ENCODE data around the gene ERG. TPM values are rescaled to one million over a fixed set of nuclear protein-coding genes. Genes with fewer than 3 reads are reported as not detected.

Gene ERG
- total and polyA plus RNA-seq, 9 donors = 13.5 to 20.7 (median 16.8) TPM

DNA sequence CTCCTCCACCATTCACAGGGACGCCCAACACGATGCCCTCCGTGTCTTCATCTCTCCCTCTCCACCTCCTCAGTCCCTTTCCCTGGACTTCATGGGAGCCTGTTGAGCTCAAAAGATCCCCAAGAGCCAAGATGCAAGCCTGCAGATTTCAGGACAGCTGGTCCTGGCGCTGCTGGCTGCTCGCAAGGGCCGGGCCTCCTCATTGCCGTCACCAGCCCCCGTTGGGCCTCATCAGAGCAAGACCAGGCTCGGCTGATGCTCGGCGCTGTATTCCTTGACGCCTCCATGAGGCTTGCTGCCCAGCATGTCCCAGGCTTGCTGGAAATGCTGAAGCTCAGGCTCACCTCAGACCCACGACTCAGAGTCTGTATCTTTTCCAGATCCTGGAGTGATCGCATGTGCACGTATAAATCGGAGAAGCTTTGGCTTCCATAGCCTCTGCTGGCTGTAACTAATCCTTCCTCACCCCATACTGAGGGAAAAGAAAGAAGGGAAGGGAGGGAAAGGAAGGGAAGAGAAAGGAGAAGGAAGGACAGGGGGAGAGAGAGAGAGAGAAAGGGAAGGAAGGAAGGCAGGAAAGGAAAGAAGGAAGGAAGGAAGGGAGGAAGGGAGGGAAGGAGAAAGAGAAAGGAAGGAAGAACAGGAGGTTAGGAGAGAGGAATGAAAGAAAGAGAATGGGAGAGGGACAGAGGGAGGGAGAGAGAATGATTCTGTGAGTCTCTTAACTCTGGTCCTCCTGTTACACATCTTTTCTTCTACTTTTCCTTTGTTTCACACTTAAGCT lies 146.9 kb downstream of the ERG start:
- H3K9me3 ChIP-seq (replicated peaks; ENCODE audit: control insufficient read depth, low read depth, low read length) = no peaks in the 10 kb centered on the region
- peak; percentile 38 for DNase-seq
- 48% methylated on average over 15 of the region's 16 CpGs for WGBS (ENCODE audit: insufficient coverage)
- H3K27ac ChIP-seq (ENCODE audit: low read length) = no peak overlapping the region
- H3K4me3 ChIP-seq (ENCODE audit: low read length) = no peak overlapping the region
- peaks cover 2% of the 10 kb centered on the region for H3K27me3 ChIP-seq (ENCODE audit: control insufficient read depth, insufficient read depth, low read length)
- peaks cover 28% of the 10 kb centered on the region for H3K4me1 ChIP-seq (ENCODE audit: control insufficient read depth, insufficient read depth, low read length)
- no peaks in the 10 kb centered on the region for H3K36me3 ChIP-seq (ENCODE audit: control insufficient read depth, insufficient read depth, low read length)

DNA sequence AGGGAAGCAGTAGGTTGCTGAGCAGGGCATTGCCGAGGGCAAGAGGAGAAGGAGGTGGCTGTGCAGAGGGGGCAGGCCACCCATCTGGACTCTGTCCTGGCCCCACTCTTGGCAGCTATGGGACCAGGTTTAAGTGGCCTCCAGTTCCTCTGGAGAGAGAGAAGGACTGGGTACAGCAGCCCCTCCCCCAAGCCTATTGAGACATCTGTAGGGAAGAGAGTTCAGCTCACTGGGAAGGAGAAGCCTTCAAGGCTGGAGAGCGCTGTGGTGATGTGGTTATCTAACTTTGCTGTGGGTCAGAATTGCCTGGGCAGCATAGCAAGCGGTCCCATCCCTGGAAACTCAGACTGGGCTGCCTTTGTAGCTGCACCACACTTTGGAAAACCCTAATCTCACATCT lies 147.6 kb downstream of the ERG start:
- Histone ChIP-seq H3K4me1 (ENCODE audit: control insufficient read depth, insufficient read depth, low read length) (peaks cover 26% of the 10 kb centered on the region), H3K27ac (ENCODE audit: low read length) (no peak overlapping the region), H3K36me3 (ENCODE audit: control insufficient read depth, insufficient read depth, low read length) (no peaks in the 10 kb centered on the region), H3K4me3 (ENCODE audit: low read length) (no peak overlapping the region), H3K27me3 (ENCODE audit: control insufficient read depth, insufficient read depth, low read length) (peaks cover 2% of the 10 kb centered on the region), H3K9me3 (replicated peaks; ENCODE audit: control insufficient read depth, low read depth, low read length) (no peaks in the 10 kb centered on the region)
- DNase-seq = no peak
- WGBS (ENCODE audit: insufficient coverage) = 92% methylated on average over 2 of the region's 3 CpGs

DNA sequence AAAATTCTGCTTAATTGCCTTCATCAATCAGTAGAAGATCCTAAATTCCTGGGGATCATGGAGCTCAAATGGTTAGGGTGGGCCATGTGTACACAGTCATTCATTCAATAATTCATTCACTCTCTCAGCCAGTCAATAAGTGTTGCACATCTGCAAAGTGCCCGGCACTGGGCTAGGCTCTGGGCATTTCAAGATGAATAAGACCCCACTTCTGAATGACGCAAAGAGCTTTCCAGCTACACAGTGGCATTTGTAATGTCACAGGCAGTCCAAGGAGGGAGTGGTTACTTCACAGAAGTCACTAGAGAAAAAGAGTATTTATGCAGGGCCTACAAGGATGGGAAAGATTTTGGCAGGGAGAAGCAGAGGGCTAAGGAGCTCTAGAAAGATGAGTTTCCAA lies 148.3 kb downstream of the ERG start:
- H3K4me3 ChIP-seq (ENCODE audit: low read length) = no peak overlapping the region
- H3K27ac ChIP-seq (ENCODE audit: low read length) = no peak overlapping the region
- H3K4me1 ChIP-seq (ENCODE audit: control insufficient read depth, insufficient read depth, low read length) = peaks cover 26% of the 10 kb centered on the region
- no peaks in the 10 kb centered on the region for H3K36me3 ChIP-seq (ENCODE audit: control insufficient read depth, insufficient read depth, low read length)
- 85% methylated on average over 2 of the region's 2 CpGs for WGBS (ENCODE audit: insufficient coverage)
- no peak for DNase-seq
- H3K9me3 ChIP-seq (replicated peaks; ENCODE audit: control insufficient read depth, low read depth, low read length) = no peaks in the 10 kb centered on the region
- H3K27me3 ChIP-seq (ENCODE audit: control insufficient read depth, insufficient read depth, low read length) = peaks cover 2% of the 10 kb centered on the region

DNA sequence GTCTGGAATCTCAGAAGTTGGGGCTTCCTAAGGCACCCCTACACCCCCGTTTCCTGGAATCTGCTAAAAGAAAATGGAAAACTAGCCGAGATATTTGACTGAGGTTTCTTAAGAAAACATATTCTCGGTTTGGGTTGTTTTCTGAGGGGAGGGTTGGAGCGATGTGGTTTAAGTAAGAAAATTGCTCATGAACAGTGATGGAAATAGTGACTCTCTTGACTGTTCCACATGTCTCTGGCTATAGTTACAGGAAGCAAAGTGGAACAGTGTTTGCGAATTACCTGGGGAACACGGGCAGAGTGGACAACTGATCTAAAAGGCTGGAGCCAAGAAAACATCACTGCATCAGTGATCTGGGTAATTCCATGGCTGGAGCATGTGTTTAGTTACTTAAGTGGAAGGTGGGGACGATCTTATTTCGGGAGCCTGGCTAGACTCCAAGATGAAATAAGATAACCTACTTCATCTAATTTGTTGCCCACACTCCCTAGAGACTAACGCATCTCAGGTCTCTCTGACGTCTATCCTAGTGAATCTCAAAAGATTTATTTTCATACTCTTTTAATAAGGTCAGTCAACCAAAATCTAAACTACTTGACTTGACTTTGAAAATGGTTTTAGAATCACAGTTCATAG lies 149.0 kb downstream of the ERG start:
- no peaks in the 10 kb centered on the region for H3K9me3 ChIP-seq (replicated peaks; ENCODE audit: control insufficient read depth, low read depth, low read length)
- H3K36me3 ChIP-seq (ENCODE audit: control insufficient read depth, insufficient read depth, low read length) = no peaks in the 10 kb centered on the region
- 22% methylated on average over 4 of the region's 10 CpGs for whole genome bisulfite sequencing (ENCODE audit: insufficient coverage)
- peak overlapping the region; percentile 42 for H3K27ac ChIP-seq (ENCODE audit: low read length)
- peak; percentile 77 for DNase-seq
- peaks cover 26% of the 10 kb centered on the region for H3K4me1 ChIP-seq (ENCODE audit: control insufficient read depth, insufficient read depth, low read length)
- H3K27me3 ChIP-seq (ENCODE audit: control insufficient read depth, insufficient read depth, low read length) = peaks cover 1% of the 10 kb centered on the region
- H3K4me3 ChIP-seq (ENCODE audit: low read length) = no peak overlapping the region

DNA sequence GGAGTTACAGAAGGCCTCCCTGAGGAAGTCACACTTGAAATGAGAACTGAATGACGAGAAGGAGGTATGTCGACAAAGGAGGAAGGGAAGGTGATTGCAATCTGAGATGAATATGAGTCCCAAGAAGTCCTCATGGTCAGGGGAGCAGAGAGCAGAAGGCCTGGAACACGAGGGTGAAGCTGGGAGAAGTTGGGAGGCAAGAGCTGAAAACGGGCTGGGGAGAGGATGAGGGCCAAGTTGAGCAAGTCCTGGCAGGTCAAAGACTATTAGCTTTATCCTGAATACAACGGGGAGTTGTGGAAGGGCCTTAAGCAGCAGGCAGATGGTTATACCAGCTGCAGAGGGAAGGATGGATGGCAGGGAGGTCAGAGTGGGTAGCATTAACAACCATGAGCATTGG lies 152.0 kb downstream of the ERG start:
- no peak overlapping the region for H3K27ac ChIP-seq (ENCODE audit: low read length)

DNA sequence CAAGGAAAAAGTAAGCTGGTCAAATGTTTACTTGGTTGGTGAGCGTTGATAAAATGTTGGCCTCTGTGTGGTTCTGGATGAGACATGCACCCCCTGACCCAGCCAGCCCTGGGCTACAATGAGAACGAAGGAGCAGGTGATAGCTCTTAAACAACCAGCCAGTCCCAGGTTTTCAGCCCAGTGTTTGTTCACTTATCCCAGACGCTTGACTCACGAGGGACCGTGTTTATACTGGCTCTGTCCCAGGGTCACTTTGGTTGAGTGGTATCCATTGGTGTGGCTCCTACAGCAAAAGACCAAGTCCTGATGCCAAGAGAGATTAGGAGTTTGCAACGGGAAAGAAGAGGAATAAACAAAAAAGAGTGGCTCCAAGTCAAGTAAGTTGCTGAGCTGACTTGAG lies 154.6 kb downstream of the ERG start:
- Histone ChIP-seq H3K27me3 (ENCODE audit: control insufficient read depth, insufficient read depth, low read length) (no peaks in the 10 kb centered on the region), H3K36me3 (ENCODE audit: control insufficient read depth, insufficient read depth, low read length) (no peaks in the 10 kb centered on the region), H3K4me1 (ENCODE audit: control insufficient read depth, insufficient read depth, low read length) (no peaks in the 10 kb centered on the region), H3K4me3 (ENCODE audit: low read length) (no peak overlapping the region), H3K9me3 (replicated peaks; ENCODE audit: control insufficient read depth, low read depth, low read length) (no peaks in the 10 kb centered on the region), H3K27ac (ENCODE audit: low read length) (no peak overlapping the region)
- 70% methylated on average over 6 of the region's 6 CpGs for WGBS (ENCODE audit: insufficient coverage)
- DNase-seq = no peak

More for the DNA sequence above, 152.0 kb downstream of the ERG start:
- Histone ChIP-seq H3K9me3 (replicated peaks; ENCODE audit: control insufficient read depth, low read depth, low read length) (no peaks in the 10 kb centered on the region), H3K36me3 (ENCODE audit: control insufficient read depth, insufficient read depth, low read length) (no peaks in the 10 kb centered on the region), H3K4me1 (ENCODE audit: control insufficient read depth, insufficient read depth, low read length) (peaks cover 20% of the 10 kb centered on the region), H3K4me3 (ENCODE audit: low read length) (no peak overlapping the region), H3K27me3 (ENCODE audit: control insufficient read depth, insufficient read depth, low read length) (no peaks in the 10 kb centered on the region)
- DNase-seq = no peak
- WGBS (ENCODE audit: insufficient coverage) = 33% methylated on average over 5 of the region's 5 CpGs

DNA sequence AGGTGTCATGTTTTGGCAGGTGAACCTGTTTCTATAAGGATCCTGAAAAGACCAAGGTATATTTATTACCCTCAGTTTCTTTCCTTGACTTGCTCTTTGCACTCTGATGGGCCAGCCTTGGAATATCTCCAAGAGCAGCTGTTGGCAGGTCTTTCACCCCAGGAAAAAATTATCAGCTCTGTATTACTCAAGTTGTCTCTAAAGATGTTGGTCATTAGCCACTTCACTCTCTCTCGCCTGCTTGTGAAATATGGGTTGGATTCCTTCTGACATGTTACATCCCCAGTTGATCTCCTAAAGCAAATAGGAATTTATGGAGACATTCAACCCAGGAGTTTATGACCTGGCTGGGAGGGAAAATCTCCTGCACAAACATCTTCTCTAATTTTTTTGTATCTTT lies 155.5 kb downstream of the ERG start:
- H3K27ac ChIP-seq (ENCODE audit: low read length) = no peak overlapping the region
- no peaks in the 10 kb centered on the region for H3K9me3 ChIP-seq (replicated peaks; ENCODE audit: control insufficient read depth, low read depth, low read length)
- no CpG with 5 or more reads among the region's 1 CpG for WGBS (ENCODE audit: insufficient coverage)
- DNase-seq = no peak
- H3K4me1 ChIP-seq (ENCODE audit: control insufficient read depth, insufficient read depth, low read length) = no peaks in the 10 kb centered on the region
- H3K36me3 ChIP-seq (ENCODE audit: control insufficient read depth, insufficient read depth, low read length) = no peaks in the 10 kb centered on the region
- peaks cover 2% of the 10 kb centered on the region for H3K27me3 ChIP-seq (ENCODE audit: control insufficient read depth, insufficient read depth, low read length)
- no peak overlapping the region for H3K4me3 ChIP-seq (ENCODE audit: low read length)

DNA sequence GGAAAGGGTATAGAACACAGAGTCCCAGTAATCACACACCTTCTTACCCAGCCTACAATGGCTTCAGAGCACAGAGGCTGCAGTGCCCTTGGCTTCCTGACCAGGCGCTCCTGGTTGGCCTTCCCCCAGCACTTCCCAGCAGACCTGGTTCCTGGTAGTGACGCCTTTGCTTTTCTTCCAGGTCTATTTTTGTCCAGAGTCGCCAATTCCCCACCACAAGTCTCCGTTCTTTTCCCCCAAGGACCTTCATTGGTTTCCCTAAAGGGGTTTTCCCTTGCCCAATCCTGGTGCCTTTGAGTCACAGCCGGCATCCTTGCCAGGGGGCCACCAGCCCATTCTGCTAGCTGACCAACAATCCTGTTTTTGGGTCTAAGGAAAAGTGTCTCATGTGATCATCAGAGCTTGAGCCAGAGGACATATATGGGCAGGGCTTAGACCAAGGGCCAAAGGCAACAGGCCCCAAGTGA lies 156.7 kb downstream of the ERG start:
- no peak for DNase-seq
- H3K9me3 ChIP-seq (replicated peaks; ENCODE audit: control insufficient read depth, low read depth, low read length) = no peaks in the 10 kb centered on the region
- 100% methylated on average over 2 of the region's 5 CpGs for WGBS (ENCODE audit: insufficient coverage)
- peaks cover 2% of the 10 kb centered on the region for H3K27me3 ChIP-seq (ENCODE audit: control insufficient read depth, insufficient read depth, low read length)
- H3K4me3 ChIP-seq (ENCODE audit: low read length) = no peak overlapping the region
- no peaks in the 10 kb centered on the region for H3K36me3 ChIP-seq (ENCODE audit: control insufficient read depth, insufficient read depth, low read length)
- no peak overlapping the region for H3K27ac ChIP-seq (ENCODE audit: low read length)
- no peaks in the 10 kb centered on the region for H3K4me1 ChIP-seq (ENCODE audit: control insufficient read depth, insufficient read depth, low read length)

DNA sequence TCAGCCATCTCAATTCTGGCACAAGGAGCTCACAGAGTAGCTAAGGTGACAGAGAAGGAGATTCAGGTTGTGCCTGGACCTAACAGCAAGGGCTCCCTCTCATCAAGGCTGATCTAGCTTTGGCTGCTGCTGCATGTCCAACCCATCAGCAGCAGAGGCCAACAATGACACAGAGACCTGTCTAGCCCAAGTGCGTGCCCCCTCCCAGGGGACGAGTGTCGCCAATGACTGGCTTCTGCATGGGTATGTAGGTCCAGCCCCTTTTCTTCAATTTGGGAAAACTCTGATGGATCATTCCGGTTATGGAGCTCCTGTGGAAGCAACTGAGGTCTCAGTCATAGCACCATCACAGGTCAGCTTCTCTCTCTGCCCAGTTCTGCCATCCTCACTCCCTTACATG lies 158.1 kb downstream of the ERG start:
- 68% methylated on average over 4 of the region's 4 CpGs for WGBS (ENCODE audit: insufficient coverage)
- no peaks in the 10 kb centered on the region for H3K4me1 ChIP-seq (ENCODE audit: control insufficient read depth, insufficient read depth, low read length)

DNA sequence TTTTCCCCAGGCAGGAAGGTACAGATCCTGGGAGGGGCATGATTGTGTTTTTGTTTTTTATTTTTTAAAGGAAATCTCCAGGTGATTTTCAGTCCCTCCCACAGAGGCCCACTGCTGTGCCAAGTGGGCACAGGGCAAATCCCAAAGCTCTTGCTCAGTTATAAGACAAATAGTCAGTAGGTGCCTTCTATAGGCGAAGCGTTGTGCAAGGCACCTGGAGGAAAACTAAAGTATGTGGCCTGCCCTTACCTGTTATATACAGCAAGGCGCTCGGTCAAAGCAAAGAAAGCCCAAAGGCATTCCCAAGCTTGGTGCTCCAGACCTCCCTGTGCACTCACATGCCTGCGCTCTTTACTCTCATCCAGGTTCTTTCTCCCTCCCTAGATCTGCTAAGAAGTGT lies 160.5 kb downstream of the ERG start:
- Histone ChIP-seq H3K4me3 (ENCODE audit: low read length) (no peak overlapping the region), H3K4me1 (ENCODE audit: control insufficient read depth, insufficient read depth, low read length) (peaks cover 10% of the 10 kb centered on the region), H3K9me3 (replicated peaks; ENCODE audit: control insufficient read depth, low read depth, low read length) (no peaks in the 10 kb centered on the region), H3K36me3 (ENCODE audit: control insufficient read depth, insufficient read depth, low read length) (no peaks in the 10 kb centered on the region), H3K27me3 (ENCODE audit: control insufficient read depth, insufficient read depth, low read length) (peaks cover 2% of the 10 kb centered on the region), H3K27ac (ENCODE audit: low read length) (no peak overlapping the region)
- WGBS (ENCODE audit: insufficient coverage) = 100% methylated on average over 2 of the region's 5 CpGs
- DNase-seq = no peak

More for the DNA sequence above, 158.1 kb downstream of the ERG start:
- no peaks in the 10 kb centered on the region for H3K36me3 ChIP-seq (ENCODE audit: control insufficient read depth, insufficient read depth, low read length)
- H3K27ac ChIP-seq (ENCODE audit: low read length) = no peak overlapping the region
- no peaks in the 10 kb centered on the region for H3K9me3 ChIP-seq (replicated peaks; ENCODE audit: control insufficient read depth, low read depth, low read length)
- H3K27me3 ChIP-seq (ENCODE audit: control insufficient read depth, insufficient read depth, low read length) = peaks cover 2% of the 10 kb centered on the region
- H3K4me3 ChIP-seq (ENCODE audit: low read length) = no peak overlapping the region
- no peak for DNase-seq
